Activated CD8-positive, alpha-beta memory T cell treated with anti-CD3 and anti-CD28 coated beads, Interleukin-2, amount 50 U/mL, for 48 hours (primary cell): ENCODE results near the gene TRIM72.
"Not testable (repeated sequence)": the region's sequence is repeated elsewhere in the genome, so short reads cannot be mapped to it uniquely, and the experiment has no call there.

ENCODE experiments used
- DNase-seq: peaks from one replicate; pipeline ENCODE4 v3.0.0-alpha.2; 2020

Gene TRIM72, protein sequence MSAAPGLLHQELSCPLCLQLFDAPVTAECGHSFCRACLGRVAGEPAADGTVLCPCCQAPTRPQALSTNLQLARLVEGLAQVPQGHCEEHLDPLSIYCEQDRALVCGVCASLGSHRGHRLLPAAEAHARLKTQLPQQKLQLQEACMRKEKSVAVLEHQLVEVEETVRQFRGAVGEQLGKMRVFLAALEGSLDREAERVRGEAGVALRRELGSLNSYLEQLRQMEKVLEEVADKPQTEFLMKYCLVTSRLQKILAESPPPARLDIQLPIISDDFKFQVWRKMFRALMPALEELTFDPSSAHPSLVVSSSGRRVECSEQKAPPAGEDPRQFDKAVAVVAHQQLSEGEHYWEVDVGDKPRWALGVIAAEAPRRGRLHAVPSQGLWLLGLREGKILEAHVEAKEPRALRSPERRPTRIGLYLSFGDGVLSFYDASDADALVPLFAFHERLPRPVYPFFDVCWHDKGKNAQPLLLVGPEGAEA

DNA sequence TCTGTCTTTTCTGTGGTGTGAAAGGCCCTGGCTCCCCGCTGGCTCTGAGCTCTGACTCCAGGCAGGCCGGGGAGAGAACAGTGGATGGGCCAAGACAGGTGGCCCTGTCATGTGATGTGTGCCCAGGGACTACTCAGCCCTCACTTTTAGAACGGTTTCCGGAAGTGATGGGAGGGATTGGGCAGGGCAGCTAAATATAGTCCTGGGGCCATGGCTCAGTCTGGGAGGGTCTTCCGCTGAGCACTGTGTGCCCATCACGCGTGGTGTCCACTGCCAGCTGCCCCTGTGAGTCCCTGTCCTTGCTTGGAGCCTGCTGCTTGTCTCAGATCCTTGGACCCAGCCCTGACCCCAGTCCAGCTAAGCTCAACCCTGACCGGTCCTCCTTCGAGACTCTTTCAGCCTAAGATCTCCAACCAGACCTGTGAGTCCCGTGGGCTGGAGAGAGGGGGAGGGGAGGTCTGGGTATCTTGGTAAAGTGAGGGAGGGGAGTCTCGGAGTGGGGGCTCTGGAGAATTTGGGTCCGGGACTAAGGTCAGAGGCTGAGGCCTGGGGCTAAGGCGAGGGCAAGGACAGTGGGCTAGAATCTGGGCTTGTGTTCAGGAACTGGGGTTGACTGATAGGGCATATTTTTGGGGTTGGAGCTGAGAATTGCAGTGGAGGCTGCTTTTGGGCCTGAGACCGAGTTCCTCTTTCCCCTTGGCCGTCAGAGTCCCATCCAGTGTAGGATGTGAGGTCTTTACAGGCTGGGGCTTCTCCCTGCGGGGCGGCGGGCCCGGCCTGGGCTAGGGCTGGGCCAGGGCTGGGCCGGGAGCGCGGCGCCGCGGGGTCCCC lies at the start of gene TRIM72:
Gene TRIM72 (plus strand): TSS at position 243 of the 831 bp plus-strand sequence. CDS start 620 bp downstream, outside the sequence.
- DNase-seq: no peak

DNA sequence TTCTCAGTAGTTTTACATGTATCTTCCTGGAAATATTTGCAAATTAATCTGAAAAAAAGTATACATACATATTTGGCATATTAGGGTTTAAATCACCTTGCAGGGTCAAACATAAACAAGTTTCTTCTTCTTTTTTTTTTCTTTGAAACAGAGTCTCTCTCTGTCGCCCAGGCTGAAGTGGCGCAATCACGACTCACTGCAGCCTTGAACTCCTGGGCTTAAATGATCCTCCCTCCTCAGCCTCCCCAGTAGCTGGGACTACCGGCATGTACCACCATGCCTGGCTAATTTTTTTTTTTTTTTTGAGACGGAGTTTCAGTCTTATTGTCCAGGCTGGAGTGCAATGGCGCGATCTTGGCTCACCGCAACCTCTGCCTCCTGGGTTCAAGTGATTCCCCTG lies 46.6 kb upstream of the TRIM72 start:
- DNase-seq: no peak

DNA sequence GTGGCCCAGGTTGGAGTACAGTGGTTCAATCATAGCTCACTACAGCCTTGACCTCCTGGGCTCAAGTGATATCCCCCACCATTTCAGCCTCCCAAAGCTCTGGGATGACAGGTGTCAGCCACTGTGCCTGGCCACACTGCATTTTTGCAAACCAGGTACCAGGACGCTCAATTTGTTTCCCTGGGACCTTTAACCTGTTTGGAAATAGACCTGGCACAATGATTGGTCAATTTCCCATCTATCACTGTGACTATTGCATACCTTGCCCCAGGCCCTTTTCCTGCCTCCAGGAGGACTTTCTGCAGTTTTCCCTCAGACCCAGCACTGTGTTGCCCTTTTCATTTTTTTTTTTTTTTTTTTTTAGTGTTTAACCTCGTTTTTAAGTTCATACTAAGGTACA lies 45.1 kb upstream of the TRIM72 start:
- DNase-seq: no peak

DNA sequence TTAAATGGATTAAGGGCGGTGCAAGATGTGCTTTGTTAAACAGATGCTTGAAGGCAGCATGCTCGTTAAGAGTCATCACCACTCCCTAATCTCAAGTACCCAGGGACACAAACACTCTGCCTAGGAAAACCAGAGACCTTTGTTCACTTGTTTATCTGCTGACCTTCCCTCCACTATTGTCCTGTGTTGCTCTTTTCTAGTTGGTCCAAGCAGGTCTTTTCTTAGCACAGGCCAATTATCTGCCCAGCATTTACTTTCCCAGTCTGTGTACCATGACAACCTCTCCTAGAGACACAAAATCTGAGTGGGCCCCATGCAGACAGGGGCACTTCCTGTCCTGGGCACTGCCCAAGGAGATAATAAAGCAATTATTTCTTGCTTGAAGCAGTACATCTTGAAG lies 43.9 kb upstream of the TRIM72 start:
- not testable (repeated sequence) for DNase-seq

DNA sequence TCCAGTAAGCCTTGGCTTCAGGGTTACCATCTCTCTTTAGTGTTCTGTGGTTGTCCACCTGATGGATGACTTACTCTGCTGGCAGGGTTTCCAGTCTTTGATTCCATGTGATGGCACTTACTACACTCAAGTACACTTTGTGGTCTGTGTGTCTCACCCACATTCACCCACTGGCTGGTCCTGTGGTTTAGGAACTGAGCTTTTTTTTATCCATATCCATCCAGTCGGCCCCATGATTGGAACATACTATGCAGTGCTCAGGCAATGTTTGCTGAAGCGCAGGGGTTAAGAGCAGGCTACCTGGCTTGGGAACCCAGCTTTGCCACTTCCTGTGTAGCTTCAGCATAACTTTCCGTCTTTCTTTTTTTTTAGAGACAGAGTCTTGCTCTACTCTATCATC lies 36.8 kb upstream of the TRIM72 start:
- peak; percentile 70 for DNase-seq

DNA sequence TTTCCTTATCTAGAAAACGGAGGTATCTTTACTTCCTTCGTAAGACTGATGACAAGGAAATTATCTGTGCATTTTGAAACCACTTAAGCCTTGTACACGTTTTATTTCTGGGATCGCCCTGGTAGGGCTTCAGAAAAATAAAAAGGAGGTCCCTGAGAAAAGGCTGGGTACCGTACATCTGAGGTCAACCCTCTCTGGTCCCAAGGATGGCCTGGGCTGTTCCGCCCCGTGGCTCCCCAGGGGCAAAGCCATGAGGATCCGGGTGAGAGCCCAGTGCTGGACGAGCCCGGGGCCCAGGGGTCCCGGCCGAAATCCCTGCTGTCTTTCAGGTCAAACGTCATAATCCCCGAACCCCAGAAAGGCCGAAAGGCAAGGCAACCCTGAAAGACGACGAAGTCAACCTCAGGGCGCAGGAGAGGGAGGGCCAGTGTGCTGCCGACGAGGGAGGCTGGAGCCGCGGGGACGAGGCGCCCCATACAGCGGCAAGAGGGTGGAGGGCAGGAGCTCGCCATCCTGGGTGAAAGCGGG lies 34.6 kb upstream of the TRIM72 start:
- no peak for DNase-seq

DNA sequence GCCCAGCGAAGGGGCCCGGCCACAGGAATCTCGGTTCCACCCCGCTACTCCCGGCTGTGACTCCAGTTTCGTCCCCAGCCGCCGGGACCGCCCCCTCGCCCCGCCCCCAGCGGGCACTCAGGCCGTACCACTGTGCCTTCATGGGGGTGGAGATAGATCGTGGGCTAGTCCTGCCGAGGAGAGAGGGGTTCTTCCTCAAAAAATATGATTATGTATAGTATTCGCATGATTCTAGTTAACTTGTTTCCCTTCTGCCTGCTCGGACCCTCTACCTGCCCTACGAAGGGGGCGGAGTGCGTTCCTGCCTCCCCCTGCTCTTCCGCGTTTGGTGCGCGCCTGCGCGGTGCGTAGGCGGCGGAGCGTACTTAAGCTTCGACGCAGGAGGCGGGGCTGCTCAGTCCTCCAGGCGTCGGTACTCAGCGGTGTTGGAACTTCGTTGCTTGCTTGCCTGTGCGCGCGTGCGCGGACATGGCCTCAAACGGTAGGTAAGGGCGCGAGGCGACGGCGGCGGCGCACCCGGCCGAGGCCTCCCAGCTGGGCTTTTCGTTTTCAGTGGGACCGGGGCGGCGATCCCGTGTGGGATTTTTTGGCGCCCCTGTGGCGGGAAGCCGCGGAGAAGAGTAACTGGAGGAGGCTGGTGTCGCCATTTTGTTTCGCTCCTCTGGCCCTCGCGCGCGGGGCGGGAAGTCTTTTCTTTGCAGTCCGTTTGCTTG lies 34.0 kb upstream of the TRIM72 start, which contains the start of gene FUS:
Gene FUS (plus strand): TSS at position 393 of the 713 bp plus-strand sequence. CDS start 76 bp downstream, at position 469.
- peak; percentile 98 for DNase-seq

DNA sequence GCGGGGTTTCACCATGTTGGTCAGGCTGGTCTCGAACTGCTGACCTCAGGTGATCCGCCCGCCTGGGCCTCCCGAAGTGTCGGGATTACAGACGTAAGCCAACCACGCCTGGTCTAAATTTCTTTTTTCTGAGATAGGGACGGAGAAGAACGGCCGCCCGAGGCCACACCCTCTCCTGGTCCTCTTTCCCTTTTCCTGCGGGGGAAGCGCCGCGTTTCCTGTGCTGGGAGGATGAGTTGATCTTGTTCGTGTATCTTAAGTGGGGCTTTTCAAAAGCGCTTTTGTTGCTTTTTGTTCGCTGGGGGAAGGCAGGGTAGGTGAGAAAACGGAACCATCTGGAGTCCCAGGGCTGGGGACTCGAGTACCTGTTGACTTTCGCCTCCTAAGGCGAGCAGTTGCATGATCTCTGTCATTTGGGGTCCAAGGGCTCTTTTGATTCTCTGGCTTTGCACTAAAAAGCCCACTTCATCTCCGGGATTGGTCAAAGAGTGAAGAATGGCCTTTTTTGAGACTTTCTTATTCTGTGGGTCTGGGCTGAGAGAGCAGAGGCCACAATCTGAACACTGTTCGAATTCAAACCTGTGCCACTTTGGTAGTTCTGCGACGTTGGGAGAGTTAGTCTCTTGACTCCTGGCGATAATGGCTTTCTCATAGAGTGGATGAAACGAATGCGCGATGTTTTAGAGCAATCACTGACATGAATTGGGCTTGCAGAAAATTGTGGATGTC lies 32.7 kb upstream of the TRIM72 start:
- DNase-seq: peak; percentile 69

DNA sequence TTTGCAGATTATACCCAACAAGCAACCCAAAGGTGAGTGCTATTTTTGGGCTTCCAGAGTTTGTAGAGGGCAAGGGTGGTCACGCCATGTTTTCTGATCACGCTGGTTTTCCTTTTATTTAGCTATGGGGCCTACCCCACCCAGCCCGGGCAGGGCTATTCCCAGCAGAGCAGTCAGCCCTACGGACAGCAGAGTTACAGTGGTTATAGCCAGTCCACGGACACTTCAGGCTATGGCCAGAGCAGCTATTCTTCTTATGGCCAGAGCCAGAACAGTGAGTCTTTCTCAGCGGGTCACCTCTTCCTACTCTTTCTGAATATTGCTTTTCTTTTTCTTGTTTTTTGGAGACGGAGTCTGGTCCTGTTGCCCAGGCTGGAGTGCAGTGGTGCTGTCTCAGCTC lies 31.5 kb upstream of the TRIM72 start:
- DNase-seq: no peak

DNA sequence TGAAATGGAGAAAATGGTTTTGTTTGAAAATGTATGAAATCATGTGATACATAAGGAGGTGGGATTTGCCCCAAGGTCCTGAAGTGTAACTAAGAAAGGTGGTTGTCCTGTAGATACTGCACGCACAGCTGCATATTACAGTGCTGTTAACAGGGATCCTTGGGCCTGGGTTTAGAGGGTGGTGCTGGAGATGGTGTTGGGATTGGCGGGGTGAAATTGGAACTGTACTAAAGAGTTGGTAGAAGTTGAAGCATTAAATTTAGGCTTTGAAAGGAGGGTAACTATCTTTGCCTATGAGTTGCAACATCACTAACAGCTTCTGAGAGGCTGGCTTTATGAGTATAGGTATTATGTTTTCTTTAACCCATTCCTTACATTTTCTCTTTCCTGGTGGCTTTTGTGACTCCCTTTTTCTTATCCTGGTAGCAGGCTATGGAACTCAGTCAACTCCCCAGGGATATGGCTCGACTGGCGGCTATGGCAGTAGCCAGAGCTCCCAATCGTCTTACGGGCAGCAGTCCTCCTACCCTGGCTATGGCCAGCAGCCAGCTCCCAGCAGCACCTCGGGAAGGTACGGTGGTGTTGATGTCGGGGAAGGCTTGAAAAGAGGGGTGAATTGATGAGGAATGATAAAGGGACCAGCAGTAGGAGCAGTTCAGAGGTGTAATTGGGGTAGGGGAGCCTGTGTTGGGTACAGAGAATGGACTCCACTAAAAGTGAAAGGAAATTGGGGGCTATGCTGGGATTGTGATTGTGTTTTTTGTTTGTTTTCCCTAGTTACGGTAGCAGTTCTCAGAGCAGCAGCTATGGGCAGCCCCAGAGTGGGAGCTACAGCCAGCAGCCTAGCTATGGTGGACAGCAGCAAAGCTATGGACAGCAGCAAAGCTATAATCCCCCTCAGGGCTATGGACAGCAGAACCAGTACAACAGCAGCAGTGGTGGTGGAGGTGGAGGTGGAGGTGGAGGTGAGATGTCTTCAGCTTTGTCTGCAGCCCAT lies 30.2 kb upstream of the TRIM72 start:
- no peak for DNase-seq

DNA sequence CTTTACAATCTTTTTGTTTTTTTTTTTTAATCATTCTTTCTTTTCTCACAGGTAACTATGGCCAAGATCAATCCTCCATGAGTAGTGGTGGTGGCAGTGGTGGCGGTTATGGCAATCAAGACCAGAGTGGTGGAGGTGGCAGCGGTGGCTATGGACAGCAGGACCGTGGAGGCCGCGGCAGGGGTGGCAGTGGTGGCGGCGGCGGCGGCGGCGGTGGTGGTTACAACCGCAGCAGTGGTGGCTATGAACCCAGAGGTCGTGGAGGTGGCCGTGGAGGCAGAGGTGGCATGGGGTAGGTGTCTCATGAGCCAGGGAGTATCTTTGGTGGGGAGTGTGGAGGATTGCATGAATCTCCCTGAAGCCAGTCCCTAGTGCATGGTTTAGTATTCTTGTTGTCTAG lies 29.0 kb upstream of the TRIM72 start:
- DNase-seq: no peak

DNA sequence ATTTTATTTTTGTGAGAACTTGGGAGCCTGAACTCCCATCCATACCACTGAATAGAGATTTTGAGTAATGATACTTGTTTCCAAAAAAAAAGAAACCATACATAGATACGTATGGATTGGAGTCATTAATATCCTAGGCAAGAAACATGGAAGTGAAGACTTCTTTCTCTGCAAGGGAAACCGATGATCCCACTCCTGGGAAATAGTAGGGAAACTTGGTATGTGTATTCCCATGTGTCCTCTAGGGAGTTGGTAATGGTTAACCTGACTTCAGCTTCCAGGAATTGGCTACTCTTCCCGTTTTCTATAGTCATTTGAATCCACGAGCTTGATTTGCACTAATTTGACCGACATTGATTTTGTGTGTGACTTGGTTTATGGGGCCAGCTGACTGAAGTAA lies 28.6 kb upstream of the TRIM72 start:
- no peak for DNase-seq

DNA sequence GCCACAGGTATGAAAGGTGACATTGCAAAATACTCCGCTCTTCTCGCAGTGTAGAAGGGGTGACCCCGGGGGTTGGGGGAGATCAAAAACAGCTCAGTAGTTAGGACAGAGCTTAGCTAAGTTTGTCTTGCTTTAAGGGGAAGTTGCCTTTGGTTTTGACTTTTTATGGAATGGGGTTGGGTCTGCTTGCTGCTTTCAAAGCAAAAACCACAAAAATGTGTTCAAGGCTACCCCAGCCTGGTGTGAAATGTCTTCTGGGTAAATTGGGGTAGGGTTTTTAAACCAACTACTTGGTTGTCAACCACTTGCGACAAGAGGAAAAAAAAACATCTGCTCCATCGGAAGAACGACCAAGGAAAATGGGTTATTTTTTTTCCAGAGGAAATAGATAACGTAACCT lies 27.7 kb upstream of the TRIM72 start:
- DNase-seq: no peak

DNA sequence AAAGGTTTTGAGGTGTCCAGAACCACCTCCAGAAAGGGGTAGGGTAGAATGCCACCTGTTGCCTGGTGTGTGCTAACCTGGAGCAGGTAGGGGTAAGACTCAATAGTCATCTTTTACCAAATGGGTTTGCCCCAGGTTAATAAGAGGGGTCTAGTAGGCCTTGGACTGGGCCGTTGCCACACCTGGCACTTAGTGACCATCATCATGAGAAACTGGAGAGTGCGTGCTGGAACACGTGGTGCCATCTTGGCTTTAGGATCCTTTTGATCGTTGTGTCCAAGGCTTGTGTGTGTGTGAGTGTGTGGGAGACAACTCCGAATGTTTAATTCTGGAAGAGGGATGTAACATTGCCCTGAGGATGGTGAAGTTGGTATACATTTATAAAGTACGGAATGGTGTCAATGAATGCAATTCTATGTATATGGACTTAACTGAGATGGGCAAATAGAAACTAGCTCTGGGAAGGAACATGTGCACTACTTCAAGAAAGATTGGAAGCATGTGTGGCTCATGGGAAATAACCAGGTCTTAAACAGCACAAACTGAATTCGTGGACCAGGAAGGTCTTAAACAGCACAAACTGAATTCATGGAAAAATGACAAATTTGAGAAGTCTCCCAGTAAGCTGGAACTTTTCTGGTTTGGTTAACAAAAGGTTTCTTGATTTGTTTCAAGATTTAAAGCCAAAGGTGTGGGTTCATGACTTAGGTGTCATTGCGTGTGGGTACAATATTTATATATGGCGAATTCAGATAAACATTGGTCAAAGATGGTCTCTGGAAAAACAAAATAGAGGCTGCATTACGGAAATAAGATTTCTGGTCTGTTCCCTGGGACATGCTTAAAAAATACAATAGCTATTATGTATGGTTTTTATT lies 26.8 kb upstream of the TRIM72 start:
- peak; percentile 57 for DNase-seq

DNA sequence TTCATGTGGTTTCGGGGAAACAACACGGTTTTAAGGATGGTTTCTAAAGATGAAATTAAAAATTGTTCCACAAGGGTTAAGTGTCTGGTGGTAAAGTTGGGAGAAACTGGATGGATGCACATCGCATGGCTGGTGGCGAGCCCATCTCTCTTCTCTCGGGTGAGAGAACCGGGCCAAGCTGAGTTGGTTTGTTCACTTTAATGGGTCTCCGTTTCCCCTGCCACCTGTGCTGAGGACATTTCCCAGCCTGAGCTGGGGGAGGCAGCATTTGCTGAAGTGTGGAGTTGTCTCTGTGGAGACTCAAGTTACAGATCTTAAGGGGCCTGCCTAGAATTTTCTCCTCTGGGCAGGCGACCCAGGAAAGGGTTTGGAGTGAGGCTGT lies 26.1 kb upstream of the TRIM72 start:
- peak; percentile 56 for DNase-seq

DNA sequence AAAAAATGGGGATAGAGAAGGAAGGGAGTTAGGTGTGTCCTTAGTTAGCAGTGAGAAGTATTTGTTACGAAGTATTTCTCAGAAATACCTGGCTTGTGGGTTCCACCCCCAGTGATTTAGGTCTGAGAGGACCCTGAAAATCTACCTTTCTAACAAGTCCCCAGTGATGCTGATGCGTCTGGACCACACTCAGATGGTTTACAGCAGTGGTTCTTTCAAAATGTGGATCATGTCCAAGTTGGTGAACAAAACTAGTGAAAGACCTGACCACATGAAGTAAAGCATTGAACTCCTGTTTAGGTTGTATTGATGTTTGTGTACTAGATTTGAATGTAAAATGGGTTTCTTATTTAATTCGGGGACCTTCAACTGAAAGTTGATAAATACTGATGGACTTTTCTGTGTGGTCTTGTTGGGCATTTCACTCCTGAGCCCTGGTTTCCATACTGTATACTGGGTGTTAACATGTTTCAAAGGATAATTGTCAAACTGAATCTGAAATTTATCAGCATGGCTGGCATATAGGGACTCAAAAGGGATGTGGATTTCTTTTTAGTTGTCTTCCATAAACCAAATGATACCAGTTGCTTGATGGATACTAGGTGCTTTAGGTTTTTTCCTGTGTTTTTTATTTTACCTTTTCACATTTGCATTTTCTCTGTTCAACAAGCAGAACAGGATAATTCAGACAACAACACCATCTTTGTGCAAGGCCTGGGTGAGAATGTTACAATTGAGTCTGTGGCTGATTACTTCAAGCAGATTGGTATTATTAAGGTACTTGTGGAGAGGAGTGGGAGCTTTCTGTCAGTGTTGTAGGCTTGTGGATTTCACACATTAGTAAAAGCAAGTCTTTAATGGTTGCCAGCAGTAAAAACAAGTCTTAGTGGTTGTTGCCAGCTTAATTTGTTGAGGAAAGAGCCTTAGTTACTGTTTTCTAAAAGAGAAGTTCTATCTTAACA lies 25.2 kb upstream of the TRIM72 start:
- DNase-seq: no peak

DNA sequence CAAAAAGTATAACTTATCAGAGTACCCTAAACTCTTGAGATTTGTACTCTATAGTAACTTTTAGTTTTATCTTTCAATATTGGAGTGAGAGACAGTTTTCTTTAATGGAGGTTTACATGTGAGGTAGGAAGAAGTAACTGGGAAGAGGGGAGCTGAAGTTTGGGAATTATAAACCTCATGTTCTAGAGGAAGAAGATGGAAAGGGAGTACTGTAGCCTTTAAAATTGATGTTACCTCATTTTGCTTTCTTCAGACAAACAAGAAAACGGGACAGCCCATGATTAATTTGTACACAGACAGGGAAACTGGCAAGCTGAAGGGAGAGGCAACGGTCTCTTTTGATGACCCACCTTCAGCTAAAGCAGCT lies 24.5 kb upstream of the TRIM72 start:
- no peak for DNase-seq

DNA sequence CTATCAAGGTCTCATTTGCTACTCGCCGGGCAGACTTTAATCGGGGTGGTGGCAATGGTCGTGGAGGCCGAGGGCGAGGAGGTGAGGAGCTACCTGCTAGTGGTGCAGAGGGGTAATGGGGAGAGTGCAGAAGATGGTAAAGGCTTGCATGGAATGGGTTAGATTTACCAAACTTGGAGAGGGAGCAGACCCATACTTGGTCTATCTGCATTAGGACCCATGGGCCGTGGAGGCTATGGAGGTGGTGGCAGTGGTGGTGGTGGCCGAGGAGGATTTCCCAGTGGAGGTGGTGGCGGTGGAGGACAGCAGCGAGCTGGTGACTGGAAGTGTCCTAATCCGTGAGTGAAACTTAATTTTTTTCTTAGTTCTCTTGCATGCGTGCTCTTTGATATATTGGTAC lies 23.9 kb upstream of the TRIM72 start:
- DNase-seq: no peak
